HG03045 (cell line): ENCODE data around the gene ZNF765.
A peak's percentile ranks its signal among the peaks of the same experiment; 100 is the strongest.
"Not testable (repeated sequence)": the region's sequence is repeated elsewhere in the genome, so short reads cannot be mapped to it uniquely, and the experiment has no call there.

Experiments used
- ATAC-seq: cut with Tn5 transposase; IDR thresholded peaks from one replicate; pipeline ENCODE4 v1.9.1; 2021; ENCODE audit warnings: mild to moderate bottlenecking, moderate library complexity; ENCODE audit not compliant: unreplicated experiment

Gene ZNF765

GRCh38 chr19:53394974-53395839 lies at the start of gene ZNF765:
Gene ZNF765 (plus strand): TSS chr19:53395149. CDS start chr19:53398016, 2,867 bp downstream.
- ATAC-seq, result peak; percentile 94

GRCh38 chr19:53355739-53356138 lies 39.2 kb upstream of the ZNF765 start:
- no peak for ATAC-seq

- no peak for ATAC-seq
Measured at GRCh38 chr19:53357821-53358581, 36.9 kb upstream of the ZNF765 start.

GRCh38 chr19:53360056-53360455 lies 34.9 kb upstream of the ZNF765 start:
- ATAC-seq, result not testable (repeated sequence)

- peak; percentile 95 for ATAC-seq
Measured at GRCh38 chr19:53365134-53365898, 29.6 kb upstream of the ZNF765 start, which contains the start of gene ZNF525. Gene ZNF525 (plus strand): TSS chr19:53365705. CDS start chr19:53372282, 6,577 bp downstream.

- peak; percentile 39 for ATAC-seq
Measured at GRCh38 chr19:53365899-53366493, 29.0 kb upstream of the ZNF765 start.

- no peak for ATAC-seq
Measured at GRCh38 chr19:53372196-53372595, 22.8 kb upstream of the ZNF765 start.

GRCh38 chr19:53374288-53374687 lies 20.7 kb upstream of the ZNF765 start:
- no peak for ATAC-seq

- ATAC-seq, result no peak
Measured at GRCh38 chr19:53374743-53375142, 20.2 kb upstream of the ZNF765 start.

- ATAC-seq, result no peak
Measured at GRCh38 chr19:53381376-53381775, 13.6 kb upstream of the ZNF765 start.

GRCh38 chr19:53388168-53388567 lies 6.8 kb upstream of the ZNF765 start:
- ATAC-seq, result no peak

GRCh38 chr19:53388904-53389303 lies 6.0 kb upstream of the ZNF765 start:
- ATAC-seq, result no peak

- no peak for ATAC-seq
Measured at GRCh38 chr19:53389571-53389970, 5.4 kb upstream of the ZNF765 start.

- no peak for ATAC-seq
Measured at GRCh38 chr19:53389978-53390377, 5.0 kb upstream of the ZNF765 start.

GRCh38 chr19:53394522-53394973 lies 401 bp upstream of the ZNF765 start:
- no peak for ATAC-seq

- not testable (repeated sequence) for ATAC-seq
Measured at GRCh38 chr19:53395840-53396524, 1.0 kb downstream of the ZNF765 start.

GRCh38 chr19:53396525-53396868 lies 1.5 kb downstream of the ZNF765 start:
- no peak for ATAC-seq

- ATAC-seq, result not testable (repeated sequence)
Measured at GRCh38 chr19:53397918-53398317, 3.0 kb downstream of the ZNF765 start.

GRCh38 chr19:53409505-53410204 lies 14.7 kb downstream of the ZNF765 start:
- no peak for ATAC-seq
